ENCODE measurements around the gene KLF8. TPM values are rescaled to one million over a fixed set of nuclear protein-coding genes. Genes with fewer than 3 reads are reported as not detected.

Gene KLF8
- total RNA-seq: 0.65 and 1.4 TPM in 2 replicates

DNA sequence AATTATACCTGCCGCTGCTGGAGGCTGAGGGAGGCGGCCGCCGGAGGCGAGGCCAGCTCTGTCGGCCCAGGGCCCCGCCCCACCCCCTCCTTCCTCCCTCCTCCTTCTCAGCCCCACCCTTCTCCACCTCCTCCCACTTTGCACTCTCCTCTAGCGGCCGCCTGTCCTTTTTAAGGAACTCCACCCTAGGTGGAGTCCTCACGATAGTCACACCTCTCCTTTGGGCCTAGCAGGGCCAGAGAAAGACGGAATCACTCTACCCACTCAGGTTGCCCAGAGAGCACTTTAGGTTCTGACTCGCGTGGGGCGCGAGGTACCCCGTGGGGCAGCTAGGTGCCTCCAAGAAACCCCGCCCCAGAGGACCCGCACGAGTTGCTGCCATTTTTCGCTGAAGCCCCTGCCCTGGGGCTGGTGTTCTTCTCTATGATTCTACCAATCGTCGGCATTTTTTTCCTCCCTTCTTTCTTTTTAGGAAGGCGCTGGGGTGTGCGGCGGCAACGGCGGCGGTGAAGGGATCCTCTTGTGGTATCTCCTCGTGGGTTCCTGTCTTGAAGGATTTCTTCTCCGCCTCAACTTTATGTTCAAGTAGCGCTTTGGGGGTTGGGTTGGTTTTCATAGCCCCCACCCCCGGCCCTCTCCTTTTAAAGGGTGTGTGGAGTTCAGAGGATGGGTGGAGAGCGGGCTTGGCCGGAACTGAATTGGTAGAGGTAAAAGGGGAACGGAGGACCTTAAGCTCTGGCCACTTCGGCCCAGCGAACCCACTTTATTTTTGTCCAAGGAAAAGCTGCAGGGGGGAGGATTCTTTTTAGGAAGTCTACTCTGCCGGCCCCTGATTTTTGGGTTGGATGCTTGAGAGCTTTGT lies at the start of gene KLF8:
KLF8 (plus strand) TSS at position 136 of the 862 bp plus-strand sequence. CDS start 979 bp downstream, outside the sequence.

Data from vein endothelial cell (primary cell).